Peyer's patch (tissue), 4 donors: Measurements from ENCODE around the gene CAMSAP1.

Source experiments
- CTCF ChIP-seq, 6 experiments: fragments of 450-650 bp in 4 of 6; fragments of 200-600 bp in 2 of 6; sonication (generic) in 1 of 6; IDR thresholded peaks; one replicate each; pipeline ENCODE4 v1.5.1; 2017 to 2019; ENCODE audit warnings: antibody characterized with exemption in 6 of 6, mild to moderate bottlenecking in 3 of 6, moderate library complexity in 1 of 6
- POLR2A ChIP-seq, 2 donors: fragments of 450-650 bp; IDR thresholded peaks; one replicate each; pipeline ENCODE4 v1.5.1; 2017; ENCODE audit warnings: antibody characterized with exemption in 2 of 2, mild to moderate bottlenecking in 2 of 2, moderate library complexity in 2 of 2

GRCh38 chr9:135932656-135933055 is 25.3 kb upstream of the CAMSAP1 start:
- TF ChIP-seq POLR2A (IDR thresholded peaks at IDR 0.05) (no peak), CTCF (IDR thresholded peaks at IDR 0.05) (no peak)
